ENCODE data around the gene SFXN3. TPM values are rescaled to one million over a fixed set of nuclear protein-coding genes. Genes with fewer than 3 reads are reported as not detected.

Gene SFXN3
- total and polyA plus RNA-seq, 2 of the 13 experiments (the other 11 are each of a cell fraction or from before 2014, with no cell fraction given) = 16.8 to 71.5 TPM

DNA sequence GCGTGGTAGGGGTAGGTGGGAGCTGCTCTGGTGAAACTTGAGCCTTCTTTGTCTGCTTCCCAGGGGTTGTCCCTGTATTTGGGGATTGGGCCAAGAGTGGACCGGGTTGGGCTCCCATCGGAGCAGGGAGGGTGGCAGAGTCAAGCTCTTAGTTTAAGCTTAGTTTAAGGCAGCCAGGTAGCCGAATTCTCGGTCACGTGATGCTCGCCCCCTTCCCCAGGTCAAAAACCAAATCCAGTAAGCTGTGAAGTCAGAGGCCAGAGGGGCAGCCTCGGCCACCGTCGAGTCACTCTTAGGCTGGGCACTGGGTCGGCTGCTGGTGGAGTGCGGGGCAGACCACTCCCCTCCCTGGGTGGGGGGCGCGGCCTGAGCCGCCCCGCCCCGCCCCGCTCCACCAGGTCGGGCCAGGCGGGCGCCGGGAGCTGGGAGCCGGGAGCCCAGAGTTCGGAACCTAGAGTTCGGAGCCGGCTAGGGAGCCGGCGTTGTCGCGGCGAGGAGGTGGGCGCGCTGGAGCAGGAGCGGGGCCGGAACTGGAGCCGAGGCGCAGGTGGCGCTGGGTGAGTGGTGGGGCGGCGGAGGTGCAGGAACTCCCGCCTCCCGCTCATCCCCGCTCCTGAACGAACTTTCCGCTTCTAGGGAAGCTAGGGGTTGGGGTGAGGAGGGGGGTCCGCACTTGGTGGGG is 34.2 kb upstream of the SFXN3 start (continued):
- TF ChIP-seq, protein P1, sequence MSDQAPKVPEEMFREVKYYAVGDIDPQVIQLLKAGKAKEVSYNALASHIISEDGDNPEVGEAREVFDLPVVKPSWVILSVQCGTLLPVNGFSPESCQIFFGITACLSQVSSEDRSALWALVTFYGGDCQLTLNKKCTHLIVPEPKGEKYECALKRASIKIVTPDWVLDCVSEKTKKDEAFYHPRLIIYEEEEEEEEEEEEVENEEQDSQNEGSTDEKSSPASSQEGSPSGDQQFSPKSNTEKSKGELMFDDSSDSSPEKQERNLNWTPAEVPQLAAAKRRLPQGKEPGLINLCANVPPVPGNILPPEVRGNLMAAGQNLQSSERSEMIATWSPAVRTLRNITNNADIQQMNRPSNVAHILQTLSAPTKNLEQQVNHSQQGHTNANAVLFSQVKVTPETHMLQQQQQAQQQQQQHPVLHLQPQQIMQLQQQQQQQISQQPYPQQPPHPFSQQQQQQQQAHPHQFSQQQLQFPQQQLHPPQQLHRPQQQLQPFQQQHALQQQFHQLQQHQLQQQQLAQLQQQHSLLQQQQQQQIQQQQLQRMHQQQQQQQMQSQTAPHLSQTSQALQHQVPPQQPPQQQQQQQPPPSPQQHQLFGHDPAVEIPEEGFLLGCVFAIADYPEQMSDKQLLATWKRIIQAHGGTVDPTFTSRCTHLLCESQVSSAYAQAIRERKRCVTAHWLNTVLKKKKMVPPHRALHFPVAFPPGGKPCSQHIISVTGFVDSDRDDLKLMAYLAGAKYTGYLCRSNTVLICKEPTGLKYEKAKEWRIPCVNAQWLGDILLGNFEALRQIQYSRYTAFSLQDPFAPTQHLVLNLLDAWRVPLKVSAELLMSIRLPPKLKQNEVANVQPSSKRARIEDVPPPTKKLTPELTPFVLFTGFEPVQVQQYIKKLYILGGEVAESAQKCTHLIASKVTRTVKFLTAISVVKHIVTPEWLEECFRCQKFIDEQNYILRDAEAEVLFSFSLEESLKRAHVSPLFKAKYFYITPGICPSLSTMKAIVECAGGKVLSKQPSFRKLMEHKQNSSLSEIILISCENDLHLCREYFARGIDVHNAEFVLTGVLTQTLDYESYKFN (CRISPR knock-in tag; conservative IDR thresholded peaks at IDR 0.05) = no peak
- TF ChIP-seq, protein P2, sequence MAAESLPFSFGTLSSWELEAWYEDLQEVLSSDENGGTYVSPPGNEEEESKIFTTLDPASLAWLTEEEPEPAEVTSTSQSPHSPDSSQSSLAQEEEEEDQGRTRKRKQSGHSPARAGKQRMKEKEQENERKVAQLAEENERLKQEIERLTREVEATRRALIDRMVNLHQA (CRISPR knock-in tag; IDR thresholded peaks at IDR 0.05) = no peak
- TF ChIP-seq ZNF709 (CRISPR knock-in tag; IDR thresholded peaks at IDR 0.05) (no peak), ZNF282 (IDR thresholded peaks at IDR 0.05; ENCODE audit: partially characterized antibody) (no peak), DR1 (CRISPR knock-in tag; IDR thresholded peaks at IDR 0.05) (no peak), MXI1 (IDR thresholded peaks at IDR 0.05; ENCODE audit: borderline replicate concordance, low read depth, low read length) (no peak), ZBTB10 (CRISPR knock-in tag; IDR thresholded peaks at IDR 0.05; ENCODE audit: borderline replicate concordance) (no peak), SP5 (CRISPR knock-in tag; IDR thresholded peaks at IDR 0.05; ENCODE audit: borderline replicate concordance, low read depth) (no peak), CTCF (CRISPR knock-in tag; IDR thresholded peaks at IDR 0.05) (no peak; the same call in 1 of the 2 replicates), NR1H2 (CRISPR knock-in tag; IDR thresholded peaks at IDR 0.05; ENCODE audit: borderline replicate concordance, low read depth) (no peak), ZNF264 (CRISPR knock-in tag; IDR thresholded peaks at IDR 0.05) (no peak), THAP8 (CRISPR knock-in tag; IDR thresholded peaks at IDR 0.05; ENCODE audit: borderline replicate concordance) (no peak), ZNF564 (CRISPR knock-in tag; IDR thresholded peaks at IDR 0.05) (0 out of 2 replicates have a peak, but pooled peaks have one; percentile 44), ZSCAN29 (CRISPR knock-in tag; conservative IDR thresholded peaks at IDR 0.05) (no peak)
- TF ChIP-seq, protein P3, sequence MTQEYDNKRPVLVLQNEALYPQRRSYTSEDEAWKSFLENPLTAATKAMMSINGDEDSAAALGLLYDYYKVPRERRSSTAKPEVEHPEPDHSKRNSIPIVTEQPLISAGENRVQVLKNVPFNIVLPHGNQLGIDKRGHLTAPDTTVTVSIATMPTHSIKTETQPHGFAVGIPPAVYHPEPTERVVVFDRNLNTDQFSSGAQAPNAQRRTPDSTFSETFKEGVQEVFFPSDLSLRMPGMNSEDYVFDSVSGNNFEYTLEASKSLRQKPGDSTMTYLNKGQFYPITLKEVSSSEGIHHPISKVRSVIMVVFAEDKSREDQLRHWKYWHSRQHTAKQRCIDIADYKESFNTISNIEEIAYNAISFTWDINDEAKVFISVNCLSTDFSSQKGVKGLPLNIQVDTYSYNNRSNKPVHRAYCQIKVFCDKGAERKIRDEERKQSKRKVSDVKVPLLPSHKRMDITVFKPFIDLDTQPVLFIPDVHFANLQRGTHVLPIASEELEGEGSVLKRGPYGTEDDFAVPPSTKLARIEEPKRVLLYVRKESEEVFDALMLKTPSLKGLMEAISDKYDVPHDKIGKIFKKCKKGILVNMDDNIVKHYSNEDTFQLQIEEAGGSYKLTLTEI (CRISPR knock-in tag; conservative IDR thresholded peaks at IDR 0.05) = no peak
- TF ChIP-seq, protein P4, sequence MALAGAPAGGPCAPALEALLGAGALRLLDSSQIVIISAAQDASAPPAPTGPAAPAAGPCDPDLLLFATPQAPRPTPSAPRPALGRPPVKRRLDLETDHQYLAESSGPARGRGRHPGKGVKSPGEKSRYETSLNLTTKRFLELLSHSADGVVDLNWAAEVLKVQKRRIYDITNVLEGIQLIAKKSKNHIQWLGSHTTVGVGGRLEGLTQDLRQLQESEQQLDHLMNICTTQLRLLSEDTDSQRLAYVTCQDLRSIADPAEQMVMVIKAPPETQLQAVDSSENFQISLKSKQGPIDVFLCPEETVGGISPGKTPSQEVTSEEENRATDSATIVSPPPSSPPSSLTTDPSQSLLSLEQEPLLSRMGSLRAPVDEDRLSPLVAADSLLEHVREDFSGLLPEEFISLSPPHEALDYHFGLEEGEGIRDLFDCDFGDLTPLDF (CRISPR knock-in tag; IDR thresholded peaks at IDR 0.05) = no peak
